ENCODE measurements around the gene FGF12.

FGF12 gene

GRCh38 chr3:192219926-192220325 is 507.4 kb downstream of the FGF12 start:
- no peak overlapping the region for H3K4me3 ChIP-seq (ENCODE audit: low read depth, low read length)
- DNase-seq (ENCODE audit: low read depth), result no peak
- no peak for TF ChIP-seq CTCF (IDR thresholded peaks at IDR 0.05; ENCODE audit: insufficient read depth, low read depth, low read length, missing control alignments)

GRCh38 chr3:192216067-192216466 is 511.3 kb downstream of the FGF12 start:
- TF ChIP-seq CTCF (IDR thresholded peaks at IDR 0.05; ENCODE audit: insufficient read depth, low read depth, low read length, missing control alignments), result no peak
- no peak overlapping the region for H3K4me3 ChIP-seq (ENCODE audit: low read depth, low read length)
- no peak for DNase-seq (ENCODE audit: low read depth)

- no peak for DNase-seq (ENCODE audit: low read depth)
- H3K4me3 ChIP-seq (ENCODE audit: low read depth, low read length), result no peak overlapping the region
- no peak for TF ChIP-seq CTCF (IDR thresholded peaks at IDR 0.05; ENCODE audit: insufficient read depth, low read depth, low read length, missing control alignments)
Observed at GRCh38 chr3:192212979-192213378, 514.4 kb downstream of the FGF12 start.

- no peak overlapping the region for H3K4me3 ChIP-seq (ENCODE audit: low read depth, low read length)
- DNase-seq (ENCODE audit: low read depth), result peak; percentile 7
- TF ChIP-seq CTCF (IDR thresholded peaks at IDR 0.05; ENCODE audit: insufficient read depth, low read depth, low read length, missing control alignments), result peak; percentile 19
Observed at GRCh38 chr3:192212335-192212734, 515.0 kb downstream of the FGF12 start.

- TF ChIP-seq CTCF (IDR thresholded peaks at IDR 0.05; ENCODE audit: insufficient read depth, low read depth, low read length, missing control alignments), result no peak
- no peak overlapping the region for H3K4me3 ChIP-seq (ENCODE audit: low read depth, low read length)
- DNase-seq (ENCODE audit: low read depth), result no peak
Observed at GRCh38 chr3:192207651-192208050, 519.7 kb downstream of the FGF12 start.

- DNase-seq (ENCODE audit: low read depth), result no peak
- TF ChIP-seq CTCF (IDR thresholded peaks at IDR 0.05; ENCODE audit: insufficient read depth, low read depth, low read length, missing control alignments), result no peak
- no peak overlapping the region for H3K4me3 ChIP-seq (ENCODE audit: low read depth, low read length)
Observed at GRCh38 chr3:192207239-192207638, 520.1 kb downstream of the FGF12 start.

- no peak for DNase-seq (ENCODE audit: low read depth)
- no peak overlapping the region for H3K4me3 ChIP-seq (ENCODE audit: low read depth, low read length)
- TF ChIP-seq CTCF (IDR thresholded peaks at IDR 0.05; ENCODE audit: insufficient read depth, low read depth, low read length, missing control alignments), result no peak
Observed at GRCh38 chr3:192194085-192194484, 533.3 kb downstream of the FGF12 start.

Measured in GM12865 (cell line).